Stimulated activated CD8-positive, alpha-beta memory T cell treated with anti-CD3 and anti-CD28 coated beads, Interleukin-12 subunit alpha, Interleukin-12 subunit beta, amount 100 ng/mL, for 4 hours (primary cell): ENCODE results near the gene ACLY.

Experiments used
- DNase-seq: peaks from one replicate; pipeline ENCODE4 v3.0.0-alpha.2; 2020; ENCODE audit warnings: low read depth

ACLY gene

DNA sequence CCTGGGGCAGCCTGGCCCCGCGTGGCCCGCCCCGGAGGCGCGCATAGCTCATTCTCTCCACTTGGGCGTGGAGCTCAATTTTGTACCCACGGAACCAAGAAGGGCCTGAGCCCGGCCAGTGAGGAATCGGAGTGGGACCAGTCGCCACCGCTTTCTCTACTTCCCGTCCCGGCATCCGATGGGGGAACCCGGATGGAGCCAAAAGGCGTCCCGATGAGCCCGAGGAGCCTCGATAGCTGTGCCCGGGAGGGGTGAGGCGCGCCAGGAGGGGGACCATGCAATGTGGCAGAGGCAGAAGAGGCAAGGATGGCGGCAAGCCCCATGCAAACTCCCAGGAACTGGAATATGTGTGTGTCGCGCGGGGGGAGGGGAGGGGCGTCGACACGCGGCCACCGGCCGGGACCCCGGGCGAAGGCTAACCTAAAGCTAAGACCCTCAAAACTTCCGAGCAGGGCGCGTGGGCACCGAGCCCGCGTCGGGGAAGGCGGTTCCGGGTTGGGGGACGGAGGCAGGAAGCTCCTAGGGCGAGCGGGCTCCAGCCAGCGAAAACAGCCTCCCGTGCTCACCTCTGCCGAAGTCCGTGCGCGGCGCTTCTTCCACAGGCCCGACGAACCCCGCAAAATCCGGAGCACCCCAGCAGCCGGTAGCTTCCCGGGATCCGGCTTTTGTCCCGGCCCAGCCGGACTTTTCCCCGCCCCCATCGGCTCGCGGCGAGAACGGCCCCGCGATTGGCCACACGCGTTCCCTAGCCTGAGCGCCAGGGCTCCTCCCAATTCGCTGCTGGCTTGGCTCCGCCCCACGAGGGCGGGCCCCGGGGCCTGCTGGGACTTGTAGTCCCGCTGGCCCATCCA is at the start of gene ACLY:
ACLY (minus strand) TSS at position 638 of the 851 bp plus-strand sequence. CDS start 5,078 bp downstream, outside the sequence.
- peak; percentile 93 for DNase-seq

DNA sequence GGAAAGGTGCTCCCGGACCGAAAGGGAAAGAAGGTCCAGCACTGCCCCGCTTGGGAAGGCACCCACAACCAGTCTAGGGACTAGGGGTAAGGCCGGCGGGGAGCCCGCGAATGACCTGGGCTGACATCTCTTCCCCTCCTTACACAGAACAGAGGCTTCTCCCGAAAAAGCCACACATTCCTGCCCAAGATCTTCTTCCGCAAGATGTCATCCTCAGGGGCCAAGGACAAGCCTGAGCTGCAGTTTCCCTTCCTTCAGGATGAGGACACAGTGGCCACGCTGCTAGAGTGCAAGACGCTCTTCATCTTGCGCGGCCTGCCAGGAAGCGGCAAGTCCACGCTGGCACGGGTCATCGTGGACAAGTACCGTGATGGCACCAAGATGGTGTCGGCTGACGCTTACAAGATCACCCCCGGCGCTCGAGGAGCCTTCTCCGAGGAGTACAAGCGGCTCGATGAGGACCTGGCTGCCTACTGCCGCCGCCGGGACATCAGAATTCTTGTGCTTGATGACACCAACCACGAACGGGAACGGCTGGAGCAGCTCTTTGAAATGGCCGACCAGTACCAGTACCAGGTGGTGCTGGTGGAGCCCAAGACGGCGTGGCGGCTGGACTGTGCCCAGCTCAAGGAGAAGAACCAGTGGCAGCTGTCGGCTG is 49.3 kb upstream of the ACLY start:
- no peak for DNase-seq

DNA sequence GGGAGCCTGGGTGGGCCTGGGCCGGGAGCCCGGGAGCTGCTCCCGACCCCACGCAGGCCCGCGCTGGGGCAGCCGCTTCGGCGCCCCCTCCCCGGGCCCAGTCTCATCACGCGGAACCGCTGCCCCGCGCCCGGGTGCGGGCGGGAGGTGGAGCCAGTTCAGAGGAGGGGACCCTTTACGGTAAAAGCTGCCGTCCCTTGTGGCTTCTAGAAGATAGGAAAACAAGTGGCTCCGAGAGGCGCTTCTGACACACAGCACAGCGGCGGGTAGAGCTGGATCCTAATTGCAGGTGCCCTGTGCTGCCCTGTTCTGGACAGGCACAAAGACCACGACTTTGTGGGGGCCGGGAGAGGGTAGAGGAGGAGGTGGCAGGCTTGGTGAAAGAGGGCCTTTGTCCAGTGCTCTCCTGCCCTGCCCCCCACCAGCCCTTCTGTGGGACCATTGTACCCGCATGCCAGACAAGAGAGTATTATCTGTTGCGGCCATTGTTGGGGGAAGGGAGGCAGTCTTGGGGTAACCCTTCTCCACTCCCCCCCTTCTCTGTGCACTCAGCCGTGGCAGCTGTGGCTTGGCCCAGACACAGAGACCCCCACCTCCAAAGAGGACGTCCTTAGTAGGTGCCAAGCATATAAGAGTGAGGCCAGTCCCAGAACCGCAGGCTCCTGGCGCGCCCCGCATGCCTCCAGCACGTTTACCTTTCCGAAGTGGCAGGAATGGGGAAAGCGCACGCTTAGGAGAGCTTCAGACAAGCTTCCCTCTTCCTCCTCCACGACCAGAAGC is 48.6 kb upstream of the ACLY start:
- no peak for DNase-seq

DNA sequence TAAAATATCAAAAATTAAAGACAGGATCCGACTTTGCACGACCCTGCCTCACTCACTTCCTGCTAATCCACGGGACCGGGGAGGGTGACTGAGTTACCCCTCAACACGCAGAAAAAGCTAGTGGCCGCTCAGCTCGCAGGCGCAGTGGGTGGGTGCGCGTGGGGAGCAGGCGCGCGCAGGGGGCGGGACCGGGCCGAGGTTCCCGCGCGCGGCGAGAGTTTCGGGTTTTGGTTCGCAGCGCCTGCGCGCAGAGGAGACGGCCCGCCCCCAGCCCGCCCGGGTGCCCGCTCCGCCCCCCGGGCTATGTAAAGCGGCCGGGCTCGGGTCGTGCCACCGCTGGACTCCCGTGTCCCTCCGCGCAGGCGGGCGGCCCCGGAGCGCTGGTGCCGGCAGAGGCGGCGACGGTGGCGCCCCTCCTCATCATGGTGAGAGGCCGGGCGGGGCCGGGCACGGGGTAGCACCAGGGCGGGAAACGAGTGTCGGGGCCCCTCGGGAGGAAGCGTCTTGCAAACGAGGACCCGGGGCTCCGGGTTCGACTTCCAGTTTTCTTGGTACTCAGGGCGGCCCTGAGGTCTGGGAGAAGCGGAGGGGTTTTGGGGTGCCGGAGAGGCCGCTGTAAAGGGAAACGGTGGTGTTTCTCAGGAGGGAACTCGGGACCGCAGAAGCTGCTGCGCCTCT is 47.9 kb upstream of the ACLY start, which contains the start of gene CNP:
CNP (plus strand) TSS at position 333 of the 678 bp plus-strand sequence; CDS start at position 423, 90 bp downstream.
- peak; percentile 89 for DNase-seq

DNA sequence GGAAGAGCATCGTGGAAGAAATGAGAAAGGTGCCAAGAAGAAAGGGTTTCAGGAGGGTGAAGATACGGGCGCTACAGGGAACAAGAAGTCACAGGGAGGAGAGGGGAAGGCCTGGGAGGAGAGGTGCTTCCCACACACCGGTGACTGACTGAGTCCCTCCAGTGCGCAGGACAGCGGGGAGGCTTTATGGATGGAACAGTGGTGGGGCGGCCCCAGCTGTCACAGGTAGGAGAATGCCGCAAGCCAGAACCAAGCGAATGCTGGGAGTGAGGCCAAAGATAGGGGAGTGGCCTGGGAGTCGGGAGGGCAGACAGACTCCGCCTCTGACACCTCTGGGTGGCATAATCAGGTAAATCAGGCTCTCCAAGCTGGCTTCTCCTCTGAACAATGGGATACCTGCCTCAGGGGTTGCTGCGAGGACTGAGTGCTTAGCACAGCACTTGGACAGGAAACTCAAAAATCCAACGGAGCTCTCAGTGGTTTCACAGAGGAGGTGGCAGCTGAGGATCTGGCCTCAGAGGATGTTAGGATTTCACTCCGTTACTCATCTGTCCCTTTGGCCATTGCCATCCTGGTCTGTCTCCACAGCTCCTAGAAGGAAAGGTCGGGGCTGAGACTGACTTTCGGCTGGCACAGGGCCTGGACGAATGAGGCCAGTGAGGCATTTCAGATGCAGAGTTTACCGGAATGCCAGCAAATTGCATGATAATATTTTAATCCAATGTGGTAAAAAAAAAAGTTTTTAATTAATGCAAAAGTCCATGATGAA is 47.1 kb upstream of the ACLY start:
- peak; percentile 24 for DNase-seq

DNA sequence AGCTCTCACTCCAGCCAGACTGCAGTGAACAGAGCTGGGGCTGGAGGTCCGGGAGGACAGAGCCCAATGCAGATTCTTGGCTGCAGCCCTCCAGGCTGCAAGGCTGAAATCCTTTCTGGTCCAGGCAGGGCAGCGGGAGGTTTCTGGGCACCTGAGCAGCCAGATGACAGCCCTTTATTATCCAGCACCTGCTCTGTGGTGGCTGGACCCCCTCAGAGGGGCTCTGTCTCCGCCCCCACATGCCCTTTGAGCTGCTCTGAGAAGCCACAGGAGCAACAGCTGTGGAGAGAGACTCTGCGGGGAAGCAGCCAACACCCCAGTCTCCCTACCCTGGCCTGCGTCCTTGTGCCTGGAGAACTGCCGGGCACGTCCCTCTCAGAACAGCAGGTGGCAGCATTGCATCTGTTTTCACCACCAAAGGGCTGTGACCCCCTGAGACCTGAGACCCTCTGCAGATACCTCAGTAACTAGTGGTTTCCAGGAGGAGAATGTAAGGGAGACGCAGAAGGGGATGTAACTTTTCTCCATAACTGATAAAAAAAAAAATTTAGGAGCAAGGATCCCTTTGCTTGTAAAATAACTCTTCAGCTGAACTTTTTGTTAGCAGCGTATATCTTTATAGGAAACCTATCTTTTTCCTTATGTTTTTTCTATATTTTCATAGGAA is 44.1 kb upstream of the ACLY start:
- peak; percentile 42 for DNase-seq

DNA sequence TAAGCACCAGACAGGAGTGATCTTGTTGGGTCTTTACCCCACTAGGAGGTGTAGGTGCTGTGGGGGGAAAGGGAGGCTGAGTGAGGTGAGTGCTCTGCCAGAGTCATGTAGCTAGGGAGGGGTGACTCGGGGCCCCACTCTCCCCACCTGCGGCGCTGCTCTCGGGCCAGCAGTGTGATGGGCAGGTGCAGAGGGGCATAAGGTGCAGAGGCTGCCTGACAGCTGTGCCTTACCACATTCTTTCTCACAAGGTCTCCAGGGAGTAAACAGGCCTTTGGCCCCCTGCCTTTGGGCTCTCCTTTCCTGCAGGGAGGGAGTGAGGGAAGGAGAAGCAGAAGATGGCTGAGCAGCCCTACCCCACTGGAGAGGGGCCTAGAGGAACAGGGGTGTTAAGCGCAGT is 43.4 kb upstream of the ACLY start:
- no peak for DNase-seq

DNA sequence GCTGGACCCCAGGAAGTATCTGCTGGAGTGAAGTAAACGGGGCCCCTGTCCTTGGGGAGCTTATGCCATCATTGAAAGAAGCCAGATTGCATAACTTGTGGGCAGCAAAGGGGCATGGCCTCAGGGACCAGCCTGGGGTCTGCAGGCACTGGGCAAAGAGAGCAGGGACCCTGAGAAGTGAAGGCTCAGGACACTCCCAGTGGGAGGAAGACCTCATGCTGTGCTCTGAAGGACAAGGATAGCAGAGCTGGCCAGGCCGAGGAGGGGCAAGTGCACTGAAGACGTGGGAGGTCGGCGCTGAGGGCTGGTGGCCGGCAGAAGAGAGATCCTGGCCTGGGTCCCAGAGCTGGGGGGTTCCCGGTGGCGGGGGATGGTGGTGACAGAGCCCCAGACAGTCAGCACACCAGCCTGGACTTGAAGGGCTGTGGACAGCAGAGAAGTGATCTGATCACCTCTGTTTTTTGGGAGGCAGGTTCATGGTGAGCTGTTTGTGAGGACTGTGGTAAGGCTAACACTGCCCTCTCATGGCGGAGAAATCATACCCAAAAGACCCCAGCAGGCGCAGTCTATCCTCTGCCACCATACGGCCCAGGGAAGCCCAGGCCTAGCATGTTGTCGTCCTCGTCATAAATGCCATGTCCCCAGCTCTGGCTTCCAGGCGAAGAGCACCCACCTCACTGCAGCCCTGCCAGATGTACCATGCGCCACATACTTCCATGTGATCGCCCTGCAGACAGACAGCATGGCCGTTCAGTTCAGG is 40.8 kb upstream of the ACLY start:
- no peak for DNase-seq

DNA sequence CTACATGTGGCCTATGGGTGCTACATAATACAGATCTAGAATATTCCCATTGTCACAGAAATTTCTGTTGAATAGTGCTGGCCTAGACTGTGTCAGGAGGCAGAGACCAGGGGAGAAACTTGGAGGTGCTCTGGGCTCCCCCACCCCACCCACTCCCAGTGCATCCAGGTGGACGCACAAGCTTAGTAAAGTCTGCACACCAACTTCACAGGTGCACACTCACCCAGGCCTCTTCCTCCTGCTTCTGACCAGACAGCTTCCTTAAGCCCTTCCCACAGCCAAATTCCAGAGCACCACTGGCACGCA is 40.2 kb upstream of the ACLY start:
- no peak for DNase-seq

DNA sequence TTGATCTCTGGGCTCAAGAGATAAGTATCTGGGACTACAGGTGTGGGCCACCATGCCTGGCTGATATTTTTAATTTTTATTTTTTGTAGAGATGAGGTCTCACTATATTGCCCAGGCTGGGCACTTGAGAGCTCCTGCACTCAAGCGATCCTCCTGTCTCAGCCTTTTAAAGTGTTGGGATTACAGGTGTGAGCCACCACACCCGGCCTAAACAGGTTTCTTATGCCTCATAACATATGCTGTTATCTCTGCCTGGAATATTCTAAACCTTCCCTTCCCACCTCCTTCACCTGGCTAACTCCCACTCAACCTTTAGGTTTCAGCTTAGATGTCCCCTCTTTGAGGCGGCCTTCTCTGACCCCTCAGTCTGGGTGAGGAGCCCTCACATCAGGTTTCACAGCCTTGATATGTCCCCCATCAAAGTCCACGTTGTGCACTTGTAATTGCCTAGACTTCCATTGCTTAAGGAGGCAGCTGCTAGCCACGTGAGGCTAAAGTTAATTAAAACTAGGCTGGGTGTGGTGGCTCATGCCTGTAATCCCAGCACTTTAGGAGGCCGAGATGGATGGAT is 39.2 kb upstream of the ACLY start:
- DNase-seq: no peak

DNA sequence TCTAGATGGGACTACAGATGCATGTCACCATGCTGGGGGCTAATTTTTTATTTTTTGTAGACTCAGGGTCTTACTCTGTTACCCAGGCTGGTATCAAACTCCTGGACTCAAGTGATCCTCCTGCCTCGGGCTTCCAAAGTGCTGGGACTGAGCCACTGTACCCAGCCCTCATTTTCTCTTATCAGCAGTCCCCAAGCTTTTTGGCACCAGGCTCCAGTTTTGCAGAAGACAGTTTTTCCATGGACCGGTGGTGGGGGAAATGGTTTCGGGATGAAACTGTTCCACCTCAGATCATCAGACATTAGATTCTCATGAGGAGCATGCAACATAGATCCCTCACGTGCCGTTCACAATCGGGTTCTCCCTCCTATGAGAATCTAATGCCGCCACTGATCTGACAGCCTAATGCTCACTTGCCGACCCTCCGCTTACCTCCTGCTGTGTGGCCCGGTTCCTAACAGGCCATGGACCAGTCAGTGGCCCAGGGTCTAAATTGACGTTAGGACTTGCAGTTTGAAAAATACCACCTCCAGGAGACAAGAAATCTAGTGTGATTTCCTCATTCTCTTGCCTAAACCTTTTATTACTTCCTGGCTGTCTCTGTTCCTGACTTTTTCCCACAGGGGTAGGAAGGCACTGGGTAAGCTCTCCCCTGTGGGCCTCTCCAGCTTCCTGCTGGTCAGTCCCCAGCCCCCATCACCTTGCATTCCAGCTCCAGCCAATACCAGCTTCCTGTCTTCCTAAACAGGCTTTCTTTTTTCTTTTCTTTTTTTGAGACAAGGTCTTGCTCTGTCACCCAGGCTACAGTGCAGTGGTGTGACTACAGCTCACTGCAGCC is 38.5 kb upstream of the ACLY start:
- no peak for DNase-seq

DNA sequence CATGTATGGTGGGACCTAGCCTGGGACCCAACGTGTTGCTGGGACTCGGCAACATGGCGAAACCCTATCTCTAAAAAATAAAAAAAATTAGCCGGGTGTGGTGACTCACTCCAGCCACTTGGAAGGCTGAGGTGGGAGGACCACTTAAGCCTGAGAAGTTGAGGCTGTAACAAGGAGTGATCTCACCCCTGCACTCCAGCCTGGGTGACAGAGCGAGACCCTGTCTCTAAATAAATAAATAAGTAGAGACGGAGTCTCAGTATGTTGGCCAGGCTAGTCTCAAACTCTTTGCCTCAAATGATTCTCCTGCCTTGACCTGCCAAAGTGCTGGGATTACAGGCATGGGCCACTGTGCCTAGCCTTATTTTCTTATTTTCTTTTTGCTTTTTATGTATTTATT is 37.8 kb upstream of the ACLY start:
- no peak for DNase-seq

DNA sequence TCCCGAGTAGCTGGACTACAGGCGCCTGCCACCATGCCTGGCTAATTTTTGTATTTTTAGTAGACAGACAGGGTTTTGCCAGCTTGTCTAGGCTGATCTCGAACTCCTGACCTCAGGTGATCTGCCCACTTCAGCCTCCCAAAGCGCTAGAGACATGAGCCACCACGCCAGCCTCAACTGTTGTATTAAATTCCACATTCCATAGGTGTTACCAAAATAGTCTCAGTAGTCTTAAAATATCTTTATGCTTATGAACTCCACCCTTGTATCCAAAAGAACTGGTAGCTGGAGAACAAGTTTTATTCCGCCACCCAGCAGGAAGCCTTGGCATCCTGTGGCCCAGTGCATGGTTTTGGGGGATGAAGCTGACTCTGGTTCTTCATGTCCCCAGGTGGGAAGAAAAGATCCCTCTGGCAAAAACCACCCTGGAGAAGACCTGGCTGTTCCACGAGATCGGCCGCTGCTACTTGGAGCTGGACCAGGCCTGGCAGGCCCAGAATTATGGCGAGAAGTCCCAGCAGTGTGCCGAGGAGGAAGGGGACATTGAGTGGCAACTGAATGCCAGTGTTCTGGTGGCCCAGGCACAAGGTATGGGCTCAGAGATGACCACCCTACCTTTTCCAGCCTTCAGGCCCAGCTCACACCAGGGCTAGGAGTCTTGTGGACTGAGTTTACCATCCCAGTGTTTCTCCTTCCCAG is 30.2 kb upstream of the ACLY start:
- no peak for DNase-seq

DNA sequence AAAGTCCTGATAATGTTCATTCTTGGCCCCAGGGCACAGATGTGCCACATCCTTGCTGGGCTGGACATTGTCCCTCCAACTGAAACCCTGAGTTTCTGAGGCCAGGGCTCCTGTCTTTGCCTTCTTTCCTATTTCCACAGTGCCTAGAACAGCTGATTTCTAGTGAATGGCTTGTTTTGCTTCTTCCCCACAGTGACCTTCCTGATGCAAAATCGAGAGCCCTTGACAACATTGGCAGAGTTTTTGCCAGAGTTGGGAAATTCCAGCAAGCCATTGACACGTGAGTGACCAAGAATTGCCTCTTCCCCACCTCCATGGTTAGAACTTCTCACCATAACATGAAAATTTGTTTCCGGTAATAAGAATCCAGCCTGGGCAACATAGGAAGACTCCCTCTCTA is 26.2 kb upstream of the ACLY start:
- no peak for DNase-seq

DNA sequence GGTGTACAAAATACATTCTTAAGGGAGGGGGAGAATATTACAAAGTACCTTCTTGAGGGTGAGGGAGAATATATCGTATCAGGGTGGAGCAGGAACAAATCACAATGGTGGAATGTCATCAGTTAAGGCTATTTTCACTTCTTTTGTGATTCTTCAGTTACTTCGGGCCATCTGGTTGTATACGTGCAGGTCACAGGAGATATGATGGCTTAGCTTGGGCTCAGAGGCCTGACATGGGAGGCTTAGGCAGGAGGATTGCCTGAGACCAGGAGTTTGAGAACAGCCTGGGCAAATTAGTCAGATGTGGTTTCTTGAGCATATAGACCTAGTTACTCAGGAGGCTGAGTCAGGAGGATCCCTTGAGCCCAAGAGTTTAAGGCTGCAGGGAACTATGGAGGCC is 24.7 kb upstream of the ACLY start:
- DNase-seq: no peak

DNA sequence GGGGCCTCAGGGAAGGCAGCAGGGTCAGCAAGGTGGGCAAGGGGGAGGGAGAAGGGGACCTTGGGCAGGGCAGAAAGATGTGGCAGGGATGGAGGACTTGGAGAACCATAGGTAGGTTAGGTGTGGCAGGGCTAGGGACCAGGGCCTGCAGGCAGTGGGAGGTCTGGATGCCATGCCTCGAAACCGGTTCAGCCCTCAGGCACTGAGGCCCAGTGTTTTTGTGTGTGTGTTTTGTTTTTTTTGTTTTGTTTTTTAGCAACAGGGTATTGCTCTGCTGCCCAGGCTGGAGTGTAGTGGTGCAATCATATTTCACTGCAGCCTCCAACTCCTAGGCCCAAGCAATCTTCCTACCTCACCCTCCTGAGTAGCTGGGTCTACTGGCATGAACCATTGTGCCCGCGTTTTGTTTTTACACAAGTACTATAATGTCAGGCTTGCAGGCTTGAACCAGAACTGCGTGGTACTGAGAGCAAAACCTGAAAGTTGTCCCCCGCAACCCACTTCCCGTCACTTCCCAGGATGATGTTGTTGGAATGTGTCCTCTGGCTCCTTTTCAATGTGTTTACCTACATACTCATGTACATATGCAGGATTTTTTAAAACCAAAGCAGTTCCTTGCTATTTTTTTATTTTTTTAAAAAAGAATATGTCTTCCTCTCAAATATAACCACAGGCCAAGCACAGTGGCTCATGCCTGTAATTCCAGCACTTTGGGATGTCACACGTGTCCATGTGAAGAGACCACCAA is 24.0 kb upstream of the ACLY start:
- no peak for DNase-seq

DNA sequence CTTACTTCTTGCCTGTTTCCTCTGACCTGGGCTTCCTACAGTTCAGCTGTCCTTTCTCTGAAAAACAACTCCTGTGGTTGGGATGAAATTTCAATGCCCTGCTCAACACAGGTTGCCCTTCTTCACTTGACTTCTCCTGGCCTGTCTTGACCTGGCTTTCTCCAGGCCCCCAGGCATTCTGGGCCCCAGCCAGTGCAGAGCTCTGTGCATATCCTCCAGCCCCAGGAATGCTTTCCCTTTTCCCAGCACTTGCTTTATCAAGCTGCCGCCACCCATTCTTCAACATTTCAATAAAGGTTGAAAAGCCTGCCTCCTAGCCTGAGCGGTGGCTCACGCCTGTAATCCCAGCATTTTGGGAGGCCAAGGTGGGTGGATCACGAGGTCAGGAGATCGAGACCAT is 22.4 kb upstream of the ACLY start:
- DNase-seq: no peak

DNA sequence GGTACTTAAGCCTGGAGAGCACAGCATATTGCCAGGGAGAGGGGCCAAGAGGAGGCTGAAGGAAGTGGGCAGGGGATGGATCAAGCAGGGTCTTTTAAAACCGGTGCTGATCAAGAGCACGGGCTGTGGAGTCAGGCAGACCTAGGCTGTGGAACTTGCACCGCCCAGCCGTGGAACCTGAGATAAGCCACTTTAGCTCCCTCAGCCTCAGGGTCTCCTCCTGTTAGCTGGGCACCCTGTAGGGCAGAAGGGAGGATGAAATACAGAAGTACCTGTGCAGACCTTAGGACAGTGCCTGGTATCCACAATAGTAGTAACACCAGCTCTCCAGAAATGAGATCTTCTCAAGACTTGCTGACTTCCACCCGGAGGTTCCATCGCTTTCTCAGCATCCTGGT is 20.9 kb upstream of the ACLY start:
- no peak for DNase-seq
